Measurements from ENCODE around the gene MRPS12. TPM values are rescaled to one million over a fixed set of nuclear protein-coding genes. Genes with fewer than 3 reads are reported as not detected.

MRPS12 gene
- polyA plus RNA-seq, 2 of the 4 experiments (the other 2 are of a cell fraction) = 92.8 to 217 TPM

- ATAC-seq (peak in 1 of 2 experiments; percentile 15; a peak in 3 of 6 replicates), FAIRE-seq (peak; percentile 88)
Measured at GRCh38 chr19:38974624-38975213, 44.0 kb downstream of the MRPS12 start.

DNA sequence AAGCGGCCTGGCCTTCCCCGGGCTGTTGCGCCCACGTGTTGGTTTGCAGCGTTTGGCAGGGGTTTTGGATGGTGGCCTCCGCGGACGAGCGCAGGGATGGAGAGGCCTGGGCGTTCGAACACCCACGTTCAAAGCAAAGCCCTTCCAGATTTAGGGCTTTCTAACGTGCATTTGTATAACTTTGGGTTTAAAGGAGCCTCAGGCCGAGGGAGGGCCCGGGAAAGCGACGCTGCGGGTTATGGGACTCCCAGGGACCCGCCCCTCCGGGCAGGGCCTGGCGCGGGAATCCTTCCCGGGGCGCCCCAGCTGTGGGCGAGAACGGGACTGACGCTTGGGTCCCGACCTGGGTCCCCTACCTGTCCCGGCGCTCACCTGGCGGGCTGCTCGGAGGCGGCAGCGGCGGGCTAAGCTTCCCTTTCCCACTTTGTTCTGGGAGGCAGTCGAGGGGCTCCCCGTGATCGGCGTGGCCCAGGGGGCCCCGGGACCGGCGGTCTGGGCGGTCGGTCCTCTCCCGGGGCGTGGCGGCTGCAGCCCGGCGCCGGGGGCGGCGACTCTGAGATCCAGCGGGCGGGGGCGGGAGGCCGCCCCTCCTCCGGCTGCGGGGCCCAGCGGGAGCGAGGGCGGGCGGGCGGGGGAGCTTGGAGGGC is 44.6 kb downstream of the MRPS12 start, which contains the start of gene FBXO17:
Gene FBXO17 (minus strand): TSS at position 529 of the 647 bp plus-strand sequence. CDS start 25,423 bp downstream, outside the sequence.
- no peak for FAIRE-seq
- ChIA-PET POLR2A (interaction anchor here (0.6 to 2.9 kb wide), 20 partner anchors 9 to 461 kb away, joined by 3 to 22 read pairs (median 5); partner anchors contain the start of genes FBXO27, MRPS12, RPS16 and SAMD4B), CTCF (interaction anchor here (0.6 to 12.4 kb wide), 54 partner anchors 10 to 528 kb away, joined by 3 to 344 read pairs (median 6); partner anchors contain the start of genes FBXO27, GMFG, MRPS12 and SARS2)
- 2% methylated on average over 50 of the region's 63 CpGs for WGBS (ENCODE audit: missing lambda C conversion rate)
- Histone ChIP-seq H3K4me3 (peak within 1 kb of the TSS; percentile 51), H3K4me2 (peak within 1 kb of the TSS; percentile 92), H3K9me3 (peaks cover under 1% of the 10 kb centered on the region; the same call in 1 of the 3 replicates), H3K27ac (peak within 1 kb of the TSS; percentile 91 to 94), H3K4me1 (peaks cover 51% of the 10 kb centered on the region)
- peak; percentile 84 to 87 for DNase-seq (ENCODE audit: low read depth in 1 of 2, low spot score in 1 of 2)
- peak; percentile 83 for ATAC-seq
- TF ChIP-seq FOXS1 (CRISPR knock-in tag; IDR thresholded peaks at IDR 0.05) = 0 out of 2 replicates have a peak, but pooled peaks have one; percentile 23
- TF ChIP-seq ATOH8 (CRISPR knock-in tag; IDR thresholded peaks at IDR 0.05; ENCODE audit: low read depth) = peak; percentile 89
- TF ChIP-seq CBX2 (IDR thresholded peaks at IDR 0.05; ENCODE audit: borderline replicate concordance, low read depth) = no peak
- TF ChIP-seq KDM1A (IDR thresholded peaks at IDR 0.05; ENCODE audit: low read depth) = 0 out of 2 replicates have a peak, but pooled peaks have one; percentile 29
- TF ChIP-seq ZNF302 (CRISPR knock-in tag; IDR thresholded peaks at IDR 0.05) = no peak
- TF ChIP-seq FOSB (CRISPR knock-in tag; IDR thresholded peaks at IDR 0.05) = no peak; the same call in 1 of the 2 replicates
- TF ChIP-seq MAZ (IDR thresholded peaks at IDR 0.05; ENCODE audit: borderline replicate concordance, low read depth, low read length) = no peak
- TF ChIP-seq RNF2 (IDR thresholded peaks at IDR 0.05; ENCODE audit: borderline replicate concordance, low read depth) = peak; percentile 93; the same call in 1 of the 2 replicates
- no peak for TF ChIP-seq KDM5A (IDR thresholded peaks at IDR 0.05)
- TF ChIP-seq JUN (IDR thresholded peaks at IDR 0.05) = peak in 1 of 2 experiments; percentile 90; a peak in 3 of 5 replicates
- TF ChIP-seq, protein P1, sequence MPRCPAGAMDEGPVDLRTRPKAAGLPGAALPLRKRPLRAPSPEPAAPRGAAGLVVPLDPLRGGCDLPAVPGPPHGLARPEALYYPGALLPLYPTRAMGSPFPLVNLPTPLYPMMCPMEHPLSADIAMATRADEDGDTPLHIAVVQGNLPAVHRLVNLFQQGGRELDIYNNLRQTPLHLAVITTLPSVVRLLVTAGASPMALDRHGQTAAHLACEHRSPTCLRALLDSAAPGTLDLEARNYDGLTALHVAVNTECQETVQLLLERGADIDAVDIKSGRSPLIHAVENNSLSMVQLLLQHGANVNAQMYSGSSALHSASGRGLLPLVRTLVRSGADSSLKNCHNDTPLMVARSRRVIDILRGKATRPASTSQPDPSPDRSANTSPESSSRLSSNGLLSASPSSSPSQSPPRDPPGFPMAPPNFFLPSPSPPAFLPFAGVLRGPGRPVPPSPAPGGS (IDR thresholded peaks at IDR 0.05) = no peak; the same call in 2 of the 3 replicates
- TF ChIP-seq BHLHE40 (IDR thresholded peaks at IDR 0.05; ENCODE audit: low read depth, low read length) = no peak
- peak; percentile 92 for TF ChIP-seq HDAC2 (IDR thresholded peaks at IDR 0.05)
- no peak for TF ChIP-seq NR3C1 (IDR thresholded peaks at IDR 0.05)
- TF ChIP-seq ELK1 (IDR thresholded peaks at IDR 0.05; ENCODE audit: low read depth, low read length) = no peak
- TF ChIP-seq CHD4 (IDR thresholded peaks at IDR 0.05; ENCODE audit: borderline replicate concordance) = peak; percentile 51; the same call in 1 of the 2 replicates
- TF ChIP-seq RCOR1 (IDR thresholded peaks at IDR 0.05; ENCODE audit: low read depth, low read length) = no peak
- TF ChIP-seq CEBPB (IDR thresholded peaks at IDR 0.05) = no peak

More at GRCh38 chr19:38974624-38975213, 44.0 kb downstream of the MRPS12 start:
- H3K27ac ChIP-seq = peak overlapping the region; percentile 91 to 94
- H3K4me3 ChIP-seq = peak overlapping the region; percentile 51
- H3K9me3 ChIP-seq = no peaks in the 10 kb centered on the region
- H3K4me1 ChIP-seq = peaks cover 53% of the 10 kb centered on the region
- 4% methylated on average over 19 of the region's 19 CpGs for WGBS (ENCODE audit: missing lambda C conversion rate)
- peak in 1 of 2 experiments; percentile 60 for DNase-seq (ENCODE audit: low read depth in 1 of 2, low spot score in 1 of 2)
- TF ChIP-seq FOSL2 (IDR thresholded peaks at IDR 0.05) = no peak
- TF ChIP-seq FOSL2 (CRISPR knock-in tag; IDR thresholded peaks at IDR 0.05) = no peak
- TF ChIP-seq ZNF302 (CRISPR knock-in tag; IDR thresholded peaks at IDR 0.05) = no peak
- TF ChIP-seq HDAC2 (IDR thresholded peaks at IDR 0.05) = no peak
- no peak for TF ChIP-seq RCOR1 (IDR thresholded peaks at IDR 0.05; ENCODE audit: low read depth, low read length)
- no peak for TF ChIP-seq RARB (CRISPR knock-in tag; IDR thresholded peaks at IDR 0.05)
- TF ChIP-seq MAX (IDR thresholded peaks at IDR 0.05) = no peak
- no peak for TF ChIP-seq JUN (IDR thresholded peaks at IDR 0.05)
- TF ChIP-seq GATA3 (IDR thresholded peaks at IDR 0.05; ENCODE audit: borderline replicate concordance) = no peak
- TF ChIP-seq NPAS2 (CRISPR knock-in tag; IDR thresholded peaks at IDR 0.05; ENCODE audit: borderline replicate concordance) = no peak
- TF ChIP-seq POLR2AphosphoS2 (conservative IDR thresholded peaks at IDR 0.05; ENCODE audit: low read length) = no peak
- no peak for TF ChIP-seq EHF (CRISPR knock-in tag; IDR thresholded peaks at IDR 0.05)
- TF ChIP-seq HMGXB4 (CRISPR knock-in tag; IDR thresholded peaks at IDR 0.05; ENCODE audit: borderline replicate concordance) = 0 out of 2 replicates have a peak, but pooled peaks have one; percentile 85
- no peak for TF ChIP-seq EP300 (IDR thresholded peaks at IDR 0.05)
- no peak for TF ChIP-seq RFX5 (IDR thresholded peaks at IDR 0.05)
- TF ChIP-seq ZSCAN20 (CRISPR knock-in tag; IDR thresholded peaks at IDR 0.05) = no peak
- TF ChIP-seq, protein P2, sequence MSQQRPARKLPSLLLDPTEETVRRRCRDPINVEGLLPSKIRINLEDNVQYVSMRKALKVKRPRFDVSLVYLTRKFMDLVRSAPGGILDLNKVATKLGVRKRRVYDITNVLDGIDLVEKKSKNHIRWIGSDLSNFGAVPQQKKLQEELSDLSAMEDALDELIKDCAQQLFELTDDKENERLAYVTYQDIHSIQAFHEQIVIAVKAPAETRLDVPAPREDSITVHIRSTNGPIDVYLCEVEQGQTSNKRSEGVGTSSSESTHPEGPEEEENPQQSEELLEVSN (IDR thresholded peaks at IDR 0.05; ENCODE audit: borderline replicate concordance, low read depth) = no peak
- TF ChIP-seq CEBPB (IDR thresholded peaks at IDR 0.05) = peak in 1 of 2 experiments; percentile 19; a peak in 1 of 4 replicates
- TF ChIP-seq ZC3H11A (IDR thresholded peaks at IDR 0.05) = no peak
- peak overlapping the region; percentile 92 for H3K4me2 ChIP-seq
- CTCF ChIA-PET = interaction anchor here (0.9 to 12.4 kb wide), 17 partner anchors 11 to 403 kb away, joined by 3 to 344 read pairs (median 14); partner anchors contain the start of genes FBXO27, GMFG, MRPS12 and SARS2
- POLR2A ChIA-PET = interaction anchor here (1.4 to 2.9 kb wide), 5 partner anchors 8 to 461 kb away, joined by 3 to 21 read pairs (median 5); partner anchors contain the start of genes MRPS12, RPS16 and SARS2
